HG02763 (cell line): Measurements from ENCODE around the gene ATXN1.

ENCODE experiments used
- ATAC-seq: cut with Tn5 transposase; IDR thresholded peaks from one replicate; pipeline ENCODE4 v1.9.1; 2021; ENCODE audit warnings: mild to moderate bottlenecking, moderate library complexity; ENCODE audit not compliant: unreplicated experiment

Gene ATXN1

DNA sequence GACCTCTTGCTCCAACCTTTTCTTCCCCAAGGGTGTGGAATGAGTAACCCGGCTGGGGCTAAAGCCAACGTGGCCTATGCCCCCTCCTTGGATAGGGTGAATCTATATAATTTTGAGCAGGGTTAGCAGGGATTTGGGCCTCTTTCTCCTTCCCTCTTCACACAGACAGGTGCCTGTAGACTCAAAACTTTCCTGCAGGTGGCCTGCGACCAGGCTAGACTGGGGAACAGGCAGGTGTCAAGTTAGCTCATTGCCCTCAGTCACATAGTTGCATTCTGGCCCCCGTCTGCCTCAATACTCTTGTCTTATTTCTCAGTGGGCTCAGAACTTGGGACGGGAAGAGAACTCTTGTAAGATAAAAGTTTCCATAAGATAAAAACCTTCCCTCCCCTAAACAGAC is 243.0 kb downstream of the ATXN1 start:
- no peak for ATAC-seq

DNA sequence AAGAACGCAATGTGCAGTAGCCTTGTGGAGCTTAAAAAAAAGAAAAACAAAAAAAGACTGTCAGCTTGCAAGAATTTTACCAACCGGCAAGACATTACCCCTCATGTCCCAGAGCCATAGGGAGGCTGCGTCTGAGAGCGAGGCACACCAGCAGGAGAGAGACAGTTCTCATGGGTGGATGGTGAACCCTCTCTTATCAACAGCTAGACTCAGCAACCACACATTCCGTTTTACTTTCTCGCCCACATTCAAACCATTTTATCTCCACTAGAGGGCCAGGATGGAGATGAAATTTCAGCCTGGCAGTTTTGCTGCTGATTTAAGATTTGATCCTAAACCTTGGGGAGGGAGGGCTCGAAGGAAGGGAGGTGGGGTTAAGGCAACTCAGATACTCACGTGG is 247.0 kb downstream of the ATXN1 start:
- no peak for ATAC-seq

DNA sequence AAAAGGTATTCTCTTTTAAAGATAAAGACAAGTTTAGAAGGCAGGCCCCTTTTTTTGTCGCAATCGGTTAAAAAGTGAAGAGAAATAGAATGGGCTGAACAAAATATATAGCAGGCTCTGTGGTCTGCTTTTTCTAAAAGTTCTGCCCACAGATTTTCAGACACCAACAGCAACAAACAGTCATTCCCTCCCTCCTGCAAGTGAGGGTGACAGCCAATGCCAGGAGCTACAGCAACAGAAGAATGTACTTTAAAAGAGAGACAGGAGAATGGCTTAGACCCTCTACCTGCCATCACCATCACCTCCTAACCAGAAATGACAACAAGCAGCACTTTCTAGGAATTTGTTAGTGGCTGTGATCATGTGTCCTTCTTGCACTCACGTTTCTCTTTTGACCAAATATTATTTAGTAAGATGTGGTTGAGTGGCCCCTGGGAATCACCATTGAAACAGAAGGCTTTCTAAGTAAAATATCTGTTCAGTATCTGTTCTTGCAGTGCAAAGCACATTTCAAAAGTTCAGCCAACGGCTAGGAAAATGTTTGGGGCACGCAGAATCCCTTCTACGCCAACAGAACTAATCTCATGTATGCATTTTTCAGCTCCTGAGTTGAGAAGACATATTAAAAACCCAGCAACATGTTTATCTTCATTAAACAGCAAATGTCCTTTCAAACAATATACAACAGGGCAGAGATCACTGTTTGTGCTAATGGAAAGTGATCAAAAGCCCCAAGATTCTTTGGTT is 248.5 kb downstream of the ATXN1 start:
- peak; percentile 24 for ATAC-seq

DNA sequence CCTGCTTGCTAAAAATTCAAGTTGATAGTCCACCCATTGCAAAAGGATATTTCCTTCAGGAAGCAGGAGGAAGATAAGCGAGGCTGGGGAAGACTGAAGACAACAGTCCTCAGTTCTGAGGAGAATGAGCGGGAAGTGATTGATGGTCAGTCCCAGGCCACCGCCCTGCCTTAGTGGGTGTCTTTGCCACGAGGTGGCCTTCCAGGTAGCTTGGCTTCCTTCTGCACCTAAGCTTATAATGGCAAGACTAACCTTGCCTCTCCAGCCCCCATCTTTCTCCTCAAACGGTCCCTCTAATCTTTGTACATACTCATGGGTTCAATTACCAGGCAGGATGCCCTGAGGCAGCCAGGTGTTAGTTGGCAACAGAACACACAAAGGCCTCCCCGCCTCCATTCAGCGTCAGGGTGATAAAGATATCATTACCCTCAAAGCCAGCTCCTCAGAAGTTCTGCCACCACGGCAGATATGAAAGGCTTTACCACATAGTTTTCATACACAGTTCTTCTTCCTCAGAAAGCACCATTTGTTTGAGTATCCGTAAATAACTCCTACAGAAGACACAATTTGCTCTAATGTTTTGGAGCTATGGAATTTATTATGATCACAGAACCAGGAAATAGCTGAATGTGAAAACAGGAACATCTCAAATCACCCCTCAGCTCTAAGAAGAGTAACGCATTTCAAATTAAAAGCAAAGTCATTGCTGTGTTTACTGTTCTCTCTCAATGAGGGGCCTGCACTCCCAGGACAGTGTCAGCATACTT is 249.4 kb downstream of the ATXN1 start:
- peak; percentile 64 for ATAC-seq

DNA sequence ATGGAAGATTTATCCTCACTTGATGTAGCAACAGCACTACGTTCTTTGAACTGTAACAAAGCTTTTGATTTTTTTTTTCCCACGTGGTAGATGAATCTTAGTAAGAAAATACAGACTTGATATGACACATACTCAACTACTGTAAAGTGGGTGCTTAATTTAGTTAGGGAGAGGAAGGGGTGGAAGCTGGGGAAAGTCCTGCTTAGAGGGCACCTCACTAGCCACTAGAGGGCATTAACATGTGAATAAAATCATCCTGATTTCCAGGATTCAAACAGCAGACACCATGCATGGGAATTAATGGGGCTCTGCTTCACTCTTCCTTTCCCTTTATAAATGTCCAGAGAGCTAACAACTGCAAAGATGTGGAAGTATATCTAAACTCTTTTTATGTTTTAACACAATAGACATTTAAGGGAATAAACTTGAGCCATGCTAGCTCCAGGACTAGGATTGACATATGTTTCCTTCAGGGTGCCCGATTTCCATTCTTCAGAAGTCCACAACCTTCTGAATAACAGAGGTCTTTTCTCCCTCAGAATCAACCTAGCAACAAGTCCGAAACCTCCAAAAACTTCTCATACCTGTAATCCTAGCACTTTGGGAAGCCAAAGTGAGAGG is 250.1 kb downstream of the ATXN1 start:
- no peak for ATAC-seq

DNA sequence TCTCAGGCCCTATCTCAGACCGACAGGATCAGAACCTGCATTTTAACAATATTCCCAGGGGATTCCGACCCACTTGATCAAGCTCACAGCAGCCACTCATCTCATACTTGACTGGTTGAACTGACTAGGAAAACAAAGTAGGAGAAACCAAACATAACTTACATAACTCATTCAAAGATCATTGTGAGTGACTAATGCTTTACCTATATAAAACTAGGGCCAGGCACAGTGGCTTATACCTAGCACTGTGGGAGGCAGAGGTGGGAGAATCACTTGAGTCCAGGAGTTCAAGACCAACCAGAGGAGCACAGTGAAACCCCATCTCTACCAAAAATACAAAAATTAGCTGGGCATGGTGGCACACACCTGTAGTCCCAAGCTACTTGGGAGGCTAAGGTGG is 251.0 kb downstream of the ATXN1 start:
- ATAC-seq: no peak

DNA sequence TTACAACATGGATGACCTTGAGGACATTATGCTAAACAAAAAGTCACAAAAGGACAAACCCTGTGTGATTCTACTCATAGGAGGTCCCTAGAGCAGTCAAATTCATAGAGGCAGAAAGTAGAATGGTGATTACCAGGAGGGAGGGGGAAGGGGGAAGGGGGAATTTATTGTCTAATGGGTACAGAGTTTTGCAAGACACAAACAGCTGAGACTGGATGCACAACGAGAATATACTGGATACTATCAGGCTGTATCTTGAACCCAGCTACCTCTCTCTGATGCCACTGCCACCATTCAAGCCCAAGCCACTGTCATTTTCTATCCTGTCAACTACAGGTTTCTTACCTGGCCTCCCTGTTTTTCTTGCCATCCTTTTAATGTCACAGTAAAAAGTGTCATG is 252.3 kb downstream of the ATXN1 start:
- ATAC-seq: no peak

DNA sequence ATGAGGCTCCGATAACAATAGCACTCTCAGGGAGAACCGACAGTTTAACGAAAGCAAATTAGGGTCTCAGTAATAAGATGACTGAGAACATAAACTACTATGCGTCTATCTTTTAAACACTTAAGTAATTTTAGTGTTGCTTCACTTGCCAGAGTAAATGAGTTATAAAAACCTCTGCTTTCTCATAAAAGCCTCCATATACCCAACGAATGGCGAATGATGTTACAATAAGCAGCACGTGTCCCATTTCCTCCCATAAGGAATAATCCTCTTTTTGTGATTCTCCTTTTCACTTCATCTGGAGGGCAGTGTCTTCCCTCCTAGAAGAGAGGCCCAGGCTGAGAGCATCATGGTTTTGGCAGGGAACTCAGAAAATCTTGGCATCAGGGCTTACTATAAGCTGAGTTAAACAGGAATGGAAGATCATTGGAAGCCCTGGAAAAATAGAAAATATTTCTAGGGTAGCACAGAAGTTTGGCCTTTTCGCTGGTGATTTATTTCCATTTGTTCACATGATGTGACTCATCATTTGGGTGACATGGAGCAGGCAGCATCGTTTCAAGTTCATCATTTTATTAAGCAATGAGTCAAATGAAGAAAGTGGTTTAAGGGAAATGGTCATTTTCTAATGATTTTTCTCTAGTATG is 255.4 kb downstream of the ATXN1 start:
- ATAC-seq: no peak

DNA sequence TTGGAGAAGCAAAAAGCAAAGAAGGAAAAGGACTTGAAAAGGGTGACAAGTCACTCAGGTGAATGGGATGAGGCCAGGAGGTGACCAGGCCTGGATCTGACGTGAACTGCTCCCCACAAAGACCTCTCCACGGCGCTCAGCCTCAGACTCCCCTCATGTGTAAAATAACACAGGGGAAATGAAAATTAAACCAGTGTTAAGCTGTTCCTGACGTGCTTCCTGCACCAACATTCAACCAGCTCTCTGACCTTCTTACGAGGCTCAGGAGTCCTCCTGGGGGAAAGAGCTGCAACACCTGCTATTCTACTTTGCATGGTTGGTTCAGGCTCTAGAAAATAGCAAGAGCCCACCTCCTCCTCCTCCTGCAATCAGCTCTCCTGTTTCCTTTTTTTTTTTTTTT is 256.7 kb downstream of the ATXN1 start:
- peak; percentile 30 for ATAC-seq

DNA sequence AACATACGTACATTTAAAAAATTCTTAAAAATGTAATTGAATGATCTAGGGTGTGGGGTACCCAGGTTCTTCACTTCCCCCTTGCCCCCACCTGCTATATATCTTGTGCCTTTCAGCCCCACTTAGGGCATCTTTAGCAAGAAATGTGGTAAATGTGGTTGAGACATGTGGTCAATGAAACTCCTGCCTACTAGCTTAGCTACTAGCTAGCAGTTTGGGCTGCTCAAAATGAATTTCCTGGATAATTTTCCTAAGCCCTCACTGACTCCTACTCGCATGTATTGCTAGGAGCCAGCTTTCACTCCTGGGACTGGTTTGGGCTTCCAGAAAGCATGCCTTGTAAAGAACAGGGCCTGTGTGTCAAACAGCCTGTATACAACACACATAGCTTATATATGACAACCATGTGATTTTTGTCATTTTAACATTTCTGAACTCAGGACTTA is 257.3 kb downstream of the ATXN1 start:
- peak; percentile 72 for ATAC-seq

DNA sequence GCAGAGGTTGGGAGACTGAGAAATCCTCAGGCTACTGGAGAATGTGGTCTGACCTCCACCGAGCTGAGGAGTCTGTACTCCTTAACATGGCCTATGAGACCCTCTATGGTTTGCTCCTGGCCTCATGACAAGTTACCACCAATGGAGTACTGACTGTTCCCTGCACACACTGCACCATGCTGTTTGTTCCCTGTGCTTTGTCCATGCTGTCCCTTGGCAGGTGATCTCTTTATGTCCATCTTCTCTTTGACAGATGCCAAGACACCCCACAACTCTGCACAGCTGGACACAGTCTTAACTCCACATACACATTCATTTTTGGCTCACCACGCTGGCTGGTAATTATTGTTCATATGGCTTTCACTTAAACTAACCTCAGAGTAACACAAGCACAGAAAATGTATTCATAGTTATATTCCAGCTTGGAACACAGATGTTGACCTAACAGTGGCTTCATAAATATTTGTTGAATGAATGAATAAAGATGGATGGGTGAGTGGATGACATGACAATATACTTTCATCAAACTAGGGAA is 258.0 kb downstream of the ATXN1 start:
- no peak for ATAC-seq

DNA sequence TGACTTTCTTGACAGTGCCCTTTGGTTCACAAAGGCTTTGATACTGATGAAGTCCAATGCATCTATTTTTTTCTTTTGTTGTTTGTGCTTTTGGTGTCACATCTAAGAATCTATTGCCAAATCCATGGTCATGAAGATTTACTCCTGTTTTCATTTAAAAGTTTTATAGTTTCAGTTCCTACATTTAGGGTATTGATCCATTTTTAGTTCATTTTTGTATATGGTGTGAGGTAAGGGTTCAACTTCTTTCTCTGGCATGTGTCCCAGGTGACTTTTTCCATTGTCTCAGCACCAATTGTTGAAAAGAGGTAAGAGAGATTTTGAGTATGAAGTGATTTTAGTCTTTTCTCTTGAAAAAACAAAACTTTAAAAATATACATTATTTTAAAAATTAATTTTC is 262.3 kb downstream of the ATXN1 start:
- ATAC-seq: no peak

DNA sequence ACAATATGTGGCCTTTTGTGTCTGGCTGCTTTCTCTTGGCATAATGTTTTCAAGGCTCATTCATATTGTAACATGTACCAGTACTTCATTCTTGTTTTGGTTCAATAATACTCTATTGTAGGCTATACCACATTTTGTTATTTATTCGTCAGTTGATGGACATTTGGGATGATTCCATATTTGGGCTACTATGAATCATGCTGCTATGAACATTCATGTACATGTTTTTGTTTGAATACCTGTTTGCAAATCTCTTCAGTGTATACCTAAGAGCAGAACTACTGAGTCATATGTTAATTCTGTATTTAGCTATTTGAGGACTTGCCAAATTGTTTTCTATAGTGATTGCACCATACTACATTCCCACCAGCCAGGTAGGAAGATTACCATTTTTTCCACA is 263.0 kb downstream of the ATXN1 start:
- ATAC-seq: no peak

DNA sequence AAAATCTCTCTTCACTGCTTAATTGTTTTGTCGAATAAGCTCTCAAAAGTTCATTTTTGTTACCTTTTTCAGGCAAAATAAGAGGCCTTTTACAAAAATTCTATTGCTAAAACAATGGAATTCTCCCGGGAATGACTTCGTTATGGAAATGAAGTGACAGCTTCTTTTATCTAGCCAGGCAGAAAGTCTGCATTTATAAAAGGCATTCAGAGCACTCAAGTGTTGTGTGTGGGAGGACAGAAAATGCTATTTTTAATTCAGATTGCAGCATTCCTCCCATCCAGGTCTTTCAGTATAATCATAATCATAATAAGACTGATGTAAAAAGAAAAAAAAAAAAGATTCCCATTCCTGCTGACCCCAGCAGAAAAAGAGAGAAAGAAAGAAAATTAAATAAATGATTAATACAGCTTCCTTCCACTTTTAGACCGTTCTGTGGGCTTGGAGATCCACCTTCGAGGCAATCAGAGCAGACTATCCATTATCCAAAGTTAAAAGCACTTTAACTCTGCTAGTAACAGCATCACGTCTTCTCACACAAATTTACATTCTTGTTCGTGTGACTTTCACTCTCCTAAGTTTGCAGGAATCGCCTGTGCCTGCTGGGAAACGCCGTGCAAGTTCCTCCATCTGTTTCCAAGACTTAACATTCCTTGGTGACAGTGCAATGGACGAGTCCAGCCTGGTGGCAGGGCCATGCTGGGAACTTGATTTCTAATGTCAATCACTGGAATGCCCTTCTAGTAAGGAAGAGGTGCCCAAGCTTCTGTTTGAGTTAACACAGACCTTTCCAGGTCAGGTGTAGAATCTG is 264.1 kb downstream of the ATXN1 start:
- ATAC-seq: no peak

DNA sequence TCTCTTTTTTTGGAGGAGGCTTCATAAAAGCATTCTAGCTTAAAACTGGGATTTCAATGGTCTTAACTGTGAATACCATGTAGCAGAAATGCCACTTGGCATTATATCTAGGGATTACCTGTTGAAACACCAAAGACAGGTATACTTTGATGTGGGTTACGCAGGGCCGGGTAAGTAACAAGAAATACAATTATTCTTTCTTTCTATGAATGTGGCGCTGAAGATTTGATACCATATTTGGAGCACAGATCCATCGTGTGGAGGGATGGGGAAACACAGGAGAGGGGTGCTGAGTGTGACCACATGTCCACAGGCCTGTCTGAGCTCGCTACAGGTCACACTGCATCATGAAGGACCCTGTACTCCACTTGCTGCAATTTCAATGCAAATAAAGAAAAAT is 265.1 kb downstream of the ATXN1 start:
- no peak for ATAC-seq

DNA sequence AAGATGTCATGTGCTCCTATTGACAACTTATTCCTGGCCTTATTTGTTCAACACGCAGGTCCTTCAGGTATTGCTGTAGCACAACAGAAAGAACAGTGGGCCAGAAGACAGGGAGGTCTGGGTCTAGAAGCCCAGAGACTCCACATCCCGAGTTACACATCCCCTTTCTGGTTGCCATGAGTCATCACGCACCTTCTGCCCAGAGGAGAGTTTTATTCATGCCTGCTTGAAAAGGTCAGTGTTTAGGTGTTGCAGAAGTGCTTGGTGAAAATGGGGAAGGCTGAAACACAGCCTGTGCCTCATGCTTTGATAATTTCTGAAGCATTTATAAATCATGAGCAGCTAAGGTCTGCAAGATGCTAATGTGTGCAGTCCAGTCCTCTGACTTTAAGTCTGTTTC is 266.5 kb downstream of the ATXN1 start:
- peak; percentile 89 for ATAC-seq

DNA sequence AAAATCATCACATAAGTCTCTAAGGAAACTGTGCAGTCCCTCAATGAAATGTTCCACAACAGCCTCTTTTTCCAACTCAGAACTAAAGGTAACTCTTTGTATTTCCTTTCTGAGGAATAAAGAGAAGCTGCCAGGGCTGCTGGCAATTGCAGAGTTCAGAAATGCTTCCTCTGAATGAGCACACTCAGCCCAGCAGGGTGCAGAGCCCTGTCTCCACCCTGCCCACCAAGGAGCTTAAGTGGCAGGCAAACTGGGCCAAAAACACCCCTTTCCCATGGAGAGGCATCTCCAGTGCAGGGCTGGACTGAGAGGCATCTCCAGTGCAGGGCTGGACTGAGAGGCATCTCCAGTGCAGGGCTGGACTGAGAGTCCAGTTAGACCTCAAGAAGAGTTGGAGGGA is 267.5 kb downstream of the ATXN1 start:
- ATAC-seq: no peak

DNA sequence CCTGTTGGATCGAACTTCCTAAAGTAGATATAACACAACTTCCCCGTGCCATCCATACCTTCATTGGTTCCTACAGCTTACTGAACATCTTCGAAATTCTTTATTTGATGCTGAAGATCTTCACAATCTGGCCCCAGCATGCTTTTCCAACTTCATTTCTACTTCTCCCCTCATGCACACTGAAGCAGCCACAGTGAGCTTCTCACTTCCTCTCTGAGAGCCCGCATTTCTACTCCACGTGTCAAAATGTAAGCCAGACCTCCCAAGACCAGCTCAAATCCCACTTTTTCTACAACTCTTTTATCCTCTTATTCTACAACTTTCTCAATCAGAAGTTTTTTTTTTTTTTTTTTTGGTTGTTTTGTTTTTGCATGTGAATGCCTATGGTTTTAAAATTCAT is 268.1 kb downstream of the ATXN1 start:
- ATAC-seq: no peak

DNA sequence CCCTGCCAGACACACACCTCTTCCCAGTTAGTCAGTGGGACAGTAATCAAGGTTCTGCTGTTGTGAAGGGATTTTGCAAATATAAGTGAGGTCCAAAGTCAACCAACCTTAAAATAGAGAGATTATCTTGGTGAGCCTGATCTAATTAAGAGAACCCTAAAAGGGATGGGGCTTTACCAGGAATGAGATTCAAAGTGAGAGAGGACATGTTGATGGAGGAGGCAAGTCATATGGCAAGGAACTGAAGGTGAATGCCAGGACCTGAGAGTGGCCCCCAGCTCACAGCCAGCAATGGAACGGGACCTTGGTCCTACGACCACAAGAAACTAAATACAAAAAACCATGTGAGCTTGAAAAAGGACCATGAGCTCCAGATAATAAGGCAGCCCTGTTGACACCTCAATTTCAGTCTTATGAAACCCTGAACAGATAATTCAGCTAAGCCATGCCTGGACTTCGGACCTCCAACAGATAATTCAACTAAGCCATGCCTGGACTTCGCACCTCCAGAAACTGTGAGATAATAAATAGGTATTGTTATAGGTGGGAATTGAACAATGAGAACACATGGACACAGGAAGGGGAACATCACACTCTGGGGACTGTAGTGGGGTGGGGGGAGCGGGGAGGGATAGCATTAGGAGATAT is 269.5 kb downstream of the ATXN1 start:
- no peak for ATAC-seq

DNA sequence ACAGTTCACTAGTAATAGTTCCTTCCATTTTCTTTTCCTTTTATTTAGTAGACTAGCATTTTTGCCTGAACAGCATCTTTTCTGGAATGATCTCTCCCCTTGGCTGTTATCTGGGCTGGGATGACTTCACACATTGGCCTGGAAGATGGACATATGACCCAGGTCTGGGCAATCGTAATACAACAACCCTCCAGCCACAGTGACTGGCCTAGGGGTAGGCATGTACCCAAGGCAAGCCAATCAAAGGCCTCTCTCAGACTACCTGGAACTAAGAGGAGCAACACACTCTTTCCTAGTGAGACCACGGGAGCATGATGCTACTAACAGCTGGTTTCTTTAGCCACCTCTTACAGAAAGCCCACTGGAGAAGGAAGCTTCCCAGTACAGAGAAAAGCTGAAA is 270.6 kb downstream of the ATXN1 start:
- ATAC-seq: no peak
